GM23338 (cell line): ENCODE results near the gene MRRF. TPM values are rescaled to one million over a fixed set of nuclear protein-coding genes. Genes with fewer than 3 reads are reported as not detected.
A peak's percentile ranks its signal among the peaks of the same experiment; 100 is the strongest.

ENCODE experiments used
- ATAC-seq: fragments of 200-7000 bp; cut with Tn5 transposase; 3 replicates; pipeline ENCODE4 v1.9.1; 2020
- DNase-seq: peaks from one replicate; pipeline ENCODE4 v3.0.0-alpha.2; 2015; ENCODE audit warnings: low spot score
- H2AFZ ChIP-seq: fragments of 200-600 bp; sonication (generic); 2 replicates; pipeline ENCODE4 v1.8.0; 2016; ENCODE audit warnings: antibody characterized with exemption, mild to moderate bottlenecking, moderate library complexity
- H3F3A ChIP-seq: fragments of 200-600 bp; sonication (generic); replicated peaks from 2 replicates; pipeline ENCODE4 v1.8.0; 2017; ENCODE audit warnings: antibody characterized with exemption, mixed run types, low read depth
- H3K27ac ChIP-seq: fragments of 200-600 bp; sonication (generic); 2 replicates; pipeline ENCODE4 v1.6.1; 2016; ENCODE audit warnings: low read depth
- H3K27me3 ChIP-seq: fragments of 200-600 bp; sonication (generic); 2 replicates; pipeline ENCODE4 v1.8.0; 2016; ENCODE audit warnings: mild to moderate bottlenecking, mixed run types, moderate library complexity; ENCODE audit not compliant: insufficient read depth
- H3K36me3 ChIP-seq: fragments of 200-600 bp; sonication (generic); 2 replicates; pipeline ENCODE4 v1.8.0; 2016; ENCODE audit warnings: mild to moderate bottlenecking; ENCODE audit not compliant: insufficient read depth
- H3K4me1 ChIP-seq: fragments of 200-600 bp; sonication (generic); 2 replicates; pipeline ENCODE4 v1.8.0; 2016; ENCODE audit warnings: mild to moderate bottlenecking, moderate library complexity; ENCODE audit not compliant: insufficient read depth
- H3K4me2 ChIP-seq: fragments of 200-600 bp; sonication (generic); 2 replicates; pipeline ENCODE4 v1.7.1; 2017; ENCODE audit warnings: mixed run types
- H3K4me3 ChIP-seq: fragments of 200-600 bp; sonication (generic); 2 replicates; pipeline ENCODE4 v1.6.1; 2016; ENCODE audit warnings: mixed run types
- H3K79me2 ChIP-seq: fragments of 200-600 bp; sonication (generic); replicated peaks from 2 replicates; pipeline ENCODE4 v1.8.0; 2017; ENCODE audit warnings: mild to moderate bottlenecking; ENCODE audit not compliant: insufficient read depth
- H3K9me2 ChIP-seq: fragments of 200-600 bp; sonication (generic); 2 replicates; pipeline ENCODE4 v1.8.0; 2017; ENCODE audit not compliant: insufficient read depth
- H4K20me1 ChIP-seq: fragments of 200-600 bp; sonication (generic); replicated peaks from 2 replicates; pipeline ENCODE4 v1.8.0; 2017; ENCODE audit warnings: mild to moderate bottlenecking; ENCODE audit not compliant: insufficient read depth
- H3K27ac Mint-ChIP-seq: 2 replicates; pipeline ENCODE4 v1.8.0; 2020; ENCODE audit warnings: inconsistent platforms, mild to moderate bottlenecking, moderate library complexity, mixed read lengths
- H3K27me3 Mint-ChIP-seq: 3 replicates; pipeline ENCODE4 v1.8.0; 2022; ENCODE audit warnings: low read depth, mild to moderate bottlenecking, moderate library complexity, mixed read lengths, inconsistent platforms; ENCODE audit not compliant: insufficient read depth, poor library complexity
- H3K36me3 Mint-ChIP-seq: 3 replicates; pipeline ENCODE4 v1.8.0; 2021; ENCODE audit warnings: low read depth, mild to moderate bottlenecking, inconsistent platforms, moderate library complexity, mixed read lengths
- H3K4me1 Mint-ChIP-seq: 3 replicates; pipeline ENCODE4 v1.8.0; 2020; ENCODE audit warnings: mild to moderate bottlenecking, inconsistent platforms, mixed read lengths
- H3K4me3 Mint-ChIP-seq: 3 replicates; pipeline ENCODE4 v1.8.0; 2021; ENCODE audit warnings: moderate library complexity, mild to moderate bottlenecking, inconsistent platforms, mixed read lengths
- H3K9me3 Mint-ChIP-seq: 3 replicates; pipeline ENCODE4 v1.8.0; 2020; ENCODE audit warnings: moderate library complexity, mild to moderate bottlenecking, inconsistent platforms, mixed read lengths
- EZH2 ChIP-seq: fragments of 200-600 bp; sonication (generic); IDR thresholded peaks from one replicate; pipeline ENCODE4 v1.8.0; 2017; ENCODE audit warnings: antibody characterized with exemption, mild to moderate bottlenecking, low read depth; ENCODE audit not compliant: unreplicated experiment
- JUNB ChIP-seq: IDR thresholded peaks from one replicate; pipeline ENCODE4 v1.6.1; 2016; ENCODE audit warnings: antibody characterized with exemption; ENCODE audit not compliant: unreplicated experiment
- polyA plus RNA-seq: library from polyadenylated mRNA; unstranded; fragments of >200 nt; fragmentation: Nextera tagmentation; extraction: Ambion mirVana; gene quantifications from 2 replicates; pipeline ENCODE4 v1.2.1, GENCODE V29; 2016
- total RNA-seq: library from RNA; depleted of rRNA; stranded (reverse); fragments of >200 nt; shearing (Covaris generic); gene quantifications from 2 replicates; pipeline ENCODE4 v1.2.3, GENCODE V29; 2014
- TF ChIP-seq, protein P1 (sequence below), 2 experiments: fragments of 200-600 bp in 1 of 2; sonication (generic) in 1 of 2; conservative IDR thresholded peaks; 2 replicates each; pipeline versions ENCODE4 v1.5.1 to v1.6.1; 2016 to 2017; ENCODE audit warnings: antibody characterized with exemption in 2 of 2, low read depth in 2 of 2, mild to moderate bottlenecking in 2 of 2, moderate library complexity in 1 of 2
- TF ChIP-seq, protein P2 (sequence below): IDR thresholded peaks from one replicate; pipeline ENCODE4 v1.6.1; 2018; ENCODE audit warnings: antibody characterized with exemption; ENCODE audit not compliant: unreplicated experiment
- TF ChIP-seq, protein P3 (sequence below): fragments of 250-450 bp; sonication (Bioruptor Pico); IDR thresholded peaks from 2 replicates; pipeline ENCODE4 v1.5.0; 2020; ENCODE audit warnings: mild to moderate bottlenecking, moderate library complexity

MRRF gene
- total and polyA plus RNA-seq, 2 experiments from 2014 or later = 27.8 to 32.7 TPM

DNA sequence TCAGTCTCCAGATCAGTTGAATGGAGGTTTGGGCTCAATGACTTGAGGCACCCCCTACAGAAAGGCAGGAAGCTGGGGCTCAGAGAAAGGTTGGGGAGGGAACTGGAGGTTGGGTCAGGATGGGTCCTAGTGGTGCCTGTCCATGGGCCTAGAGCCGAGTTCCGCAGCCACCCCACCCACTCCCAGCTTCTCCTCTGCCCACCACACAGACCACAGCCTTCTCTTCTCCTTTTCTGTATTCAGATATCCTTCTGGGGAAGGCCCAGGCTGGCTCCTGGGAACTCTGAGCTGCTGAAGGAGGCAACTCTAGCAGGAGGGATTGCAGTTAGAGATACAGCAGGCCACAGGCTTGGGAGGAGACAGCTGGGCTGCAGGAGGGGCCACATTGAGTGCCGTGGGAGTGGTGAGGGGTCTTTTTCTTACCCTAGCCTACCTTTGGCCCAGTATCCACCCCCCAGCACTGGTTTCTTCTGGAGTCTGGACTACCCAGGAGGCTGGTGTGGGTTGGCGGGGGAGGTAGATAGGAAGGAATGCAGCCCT lies 90.7 kb downstream of the MRRF start (continued):
- TF ChIP-seq, protein P1, sequence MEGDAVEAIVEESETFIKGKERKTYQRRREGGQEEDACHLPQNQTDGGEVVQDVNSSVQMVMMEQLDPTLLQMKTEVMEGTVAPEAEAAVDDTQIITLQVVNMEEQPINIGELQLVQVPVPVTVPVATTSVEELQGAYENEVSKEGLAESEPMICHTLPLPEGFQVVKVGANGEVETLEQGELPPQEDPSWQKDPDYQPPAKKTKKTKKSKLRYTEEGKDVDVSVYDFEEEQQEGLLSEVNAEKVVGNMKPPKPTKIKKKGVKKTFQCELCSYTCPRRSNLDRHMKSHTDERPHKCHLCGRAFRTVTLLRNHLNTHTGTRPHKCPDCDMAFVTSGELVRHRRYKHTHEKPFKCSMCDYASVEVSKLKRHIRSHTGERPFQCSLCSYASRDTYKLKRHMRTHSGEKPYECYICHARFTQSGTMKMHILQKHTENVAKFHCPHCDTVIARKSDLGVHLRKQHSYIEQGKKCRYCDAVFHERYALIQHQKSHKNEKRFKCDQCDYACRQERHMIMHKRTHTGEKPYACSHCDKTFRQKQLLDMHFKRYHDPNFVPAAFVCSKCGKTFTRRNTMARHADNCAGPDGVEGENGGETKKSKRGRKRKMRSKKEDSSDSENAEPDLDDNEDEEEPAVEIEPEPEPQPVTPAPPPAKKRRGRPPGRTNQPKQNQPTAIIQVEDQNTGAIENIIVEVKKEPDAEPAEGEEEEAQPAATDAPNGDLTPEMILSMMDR (conservative IDR thresholded peaks at IDR 0.05; ENCODE audit: low read depth in 2 of 2) = no peak

DNA sequence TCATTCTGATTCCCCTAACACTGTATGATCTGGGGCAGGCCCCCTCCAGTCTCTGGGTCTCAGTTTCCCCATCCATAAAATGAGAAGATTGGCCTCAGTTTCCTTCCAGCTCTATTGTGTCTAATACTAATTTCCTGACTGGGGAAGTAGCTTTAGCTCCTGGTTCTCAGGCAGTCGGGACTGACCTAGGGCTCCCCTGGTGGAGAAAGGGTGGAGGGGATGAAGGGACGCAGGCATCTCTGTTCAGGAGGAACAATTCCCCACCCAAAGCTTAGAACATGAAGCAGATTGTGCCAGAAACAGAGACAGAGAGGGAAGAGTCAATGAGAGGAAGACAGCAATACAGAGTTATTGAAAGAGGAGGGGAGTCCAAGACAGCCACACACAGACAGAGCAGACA lies 91.9 kb downstream of the MRRF start:
- Histone ChIP-seq H4K20me1 (no peaks in the 10 kb centered on the region), H3F3A (no peaks in the 10 kb centered on the region), H3K4me3 (no peak overlapping the region), H3K4me1 (no peaks in the 10 kb centered on the region), H3K4me2 (no peak overlapping the region), H3K79me2 (no peaks in the 10 kb centered on the region), H3K36me3 (no peaks in the 10 kb centered on the region), H2AFZ (peak overlapping the region; percentile 72; the same call in 1 of the 2 replicates), H3K27ac (no peak overlapping the region), H3K27me3 (no peaks in the 10 kb centered on the region), H3K9me2 (no peaks in the 10 kb centered on the region)
- peaks cover 10% of the 10 kb centered on the region for H3K27me3 Mint-ChIP-seq
- H3K4me1 Mint-ChIP-seq = no peaks in the 10 kb centered on the region
- DNase-seq (peak; percentile 71), ATAC-seq (peak; percentile 95)
- H3K27ac Mint-ChIP-seq = no peak overlapping the region
- TF ChIP-seq, protein P1 (conservative IDR thresholded peaks at IDR 0.05; ENCODE audit: low read depth in 2 of 2) = peak; percentile 63 to 79
- TF ChIP-seq JUNB (no peak), EZH2 (no peak)
- no peak overlapping the region for H3K4me3 Mint-ChIP-seq
- H3K9me3 Mint-ChIP-seq = peaks cover 11% of the 10 kb centered on the region
- peaks cover 3% of the 10 kb centered on the region; the same call in 1 of the 3 replicates for H3K36me3 Mint-ChIP-seq

DNA sequence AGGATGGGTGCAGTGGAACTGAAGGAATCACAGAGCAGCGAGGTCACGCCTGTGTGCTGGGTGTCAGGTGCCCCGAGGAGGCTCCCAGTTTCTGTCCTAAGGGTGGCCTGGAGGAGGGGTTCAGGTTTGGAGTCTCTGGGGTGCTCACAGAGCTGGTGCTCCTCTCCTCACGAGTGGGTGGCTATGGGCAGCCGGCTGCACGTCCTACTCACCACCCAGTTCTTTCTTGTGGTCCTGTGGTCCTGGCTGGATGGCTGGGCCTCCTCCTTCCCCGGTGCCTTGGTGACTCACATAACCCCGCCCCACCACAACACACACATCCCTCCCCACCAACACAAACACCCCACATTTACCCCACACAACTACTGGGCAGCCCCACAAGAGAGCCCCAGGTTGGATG lies 96.2 kb downstream of the MRRF start:
- Mint-ChIP-seq H3K9me3 (peaks cover 4% of the 10 kb centered on the region; the same call in 2 of the 3 replicates), H3K4me1 (no peaks in the 10 kb centered on the region), H3K27ac (no peak overlapping the region), H3K4me3 (no peak overlapping the region), H3K36me3 (peaks cover 3% of the 10 kb centered on the region; the same call in 1 of the 3 replicates), H3K27me3 (peaks cover 13% of the 10 kb centered on the region)
- H3K4me2 ChIP-seq = no peak overlapping the region
- H3K36me3 ChIP-seq = no peaks in the 10 kb centered on the region
- no peak overlapping the region for H3K4me3 ChIP-seq
- no peaks in the 10 kb centered on the region for H4K20me1 ChIP-seq
- H3K4me1 ChIP-seq = no peaks in the 10 kb centered on the region
- no peaks in the 10 kb centered on the region for H3K79me2 ChIP-seq
- H3K27me3 ChIP-seq = no peaks in the 10 kb centered on the region
- no peaks in the 10 kb centered on the region for H3K9me2 ChIP-seq
- no peak overlapping the region for H2AFZ ChIP-seq
- DNase-seq (no peak), ATAC-seq (no peak)
- no peaks in the 10 kb centered on the region for H3F3A ChIP-seq
- no peak overlapping the region for H3K27ac ChIP-seq
- TF ChIP-seq, protein P2, sequence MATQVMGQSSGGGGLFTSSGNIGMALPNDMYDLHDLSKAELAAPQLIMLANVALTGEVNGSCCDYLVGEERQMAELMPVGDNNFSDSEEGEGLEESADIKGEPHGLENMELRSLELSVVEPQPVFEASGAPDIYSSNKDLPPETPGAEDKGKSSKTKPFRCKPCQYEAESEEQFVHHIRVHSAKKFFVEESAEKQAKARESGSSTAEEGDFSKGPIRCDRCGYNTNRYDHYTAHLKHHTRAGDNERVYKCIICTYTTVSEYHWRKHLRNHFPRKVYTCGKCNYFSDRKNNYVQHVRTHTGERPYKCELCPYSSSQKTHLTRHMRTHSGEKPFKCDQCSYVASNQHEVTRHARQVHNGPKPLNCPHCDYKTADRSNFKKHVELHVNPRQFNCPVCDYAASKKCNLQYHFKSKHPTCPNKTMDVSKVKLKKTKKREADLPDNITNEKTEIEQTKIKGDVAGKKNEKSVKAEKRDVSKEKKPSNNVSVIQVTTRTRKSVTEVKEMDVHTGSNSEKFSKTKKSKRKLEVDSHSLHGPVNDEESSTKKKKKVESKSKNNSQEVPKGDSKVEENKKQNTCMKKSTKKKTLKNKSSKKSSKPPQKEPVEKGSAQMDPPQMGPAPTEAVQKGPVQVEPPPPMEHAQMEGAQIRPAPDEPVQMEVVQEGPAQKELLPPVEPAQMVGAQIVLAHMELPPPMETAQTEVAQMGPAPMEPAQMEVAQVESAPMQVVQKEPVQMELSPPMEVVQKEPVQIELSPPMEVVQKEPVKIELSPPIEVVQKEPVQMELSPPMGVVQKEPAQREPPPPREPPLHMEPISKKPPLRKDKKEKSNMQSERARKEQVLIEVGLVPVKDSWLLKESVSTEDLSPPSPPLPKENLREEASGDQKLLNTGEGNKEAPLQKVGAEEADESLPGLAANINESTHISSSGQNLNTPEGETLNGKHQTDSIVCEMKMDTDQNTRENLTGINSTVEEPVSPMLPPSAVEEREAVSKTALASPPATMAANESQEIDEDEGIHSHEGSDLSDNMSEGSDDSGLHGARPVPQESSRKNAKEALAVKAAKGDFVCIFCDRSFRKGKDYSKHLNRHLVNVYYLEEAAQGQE = no peak
- TF ChIP-seq, protein P3, sequence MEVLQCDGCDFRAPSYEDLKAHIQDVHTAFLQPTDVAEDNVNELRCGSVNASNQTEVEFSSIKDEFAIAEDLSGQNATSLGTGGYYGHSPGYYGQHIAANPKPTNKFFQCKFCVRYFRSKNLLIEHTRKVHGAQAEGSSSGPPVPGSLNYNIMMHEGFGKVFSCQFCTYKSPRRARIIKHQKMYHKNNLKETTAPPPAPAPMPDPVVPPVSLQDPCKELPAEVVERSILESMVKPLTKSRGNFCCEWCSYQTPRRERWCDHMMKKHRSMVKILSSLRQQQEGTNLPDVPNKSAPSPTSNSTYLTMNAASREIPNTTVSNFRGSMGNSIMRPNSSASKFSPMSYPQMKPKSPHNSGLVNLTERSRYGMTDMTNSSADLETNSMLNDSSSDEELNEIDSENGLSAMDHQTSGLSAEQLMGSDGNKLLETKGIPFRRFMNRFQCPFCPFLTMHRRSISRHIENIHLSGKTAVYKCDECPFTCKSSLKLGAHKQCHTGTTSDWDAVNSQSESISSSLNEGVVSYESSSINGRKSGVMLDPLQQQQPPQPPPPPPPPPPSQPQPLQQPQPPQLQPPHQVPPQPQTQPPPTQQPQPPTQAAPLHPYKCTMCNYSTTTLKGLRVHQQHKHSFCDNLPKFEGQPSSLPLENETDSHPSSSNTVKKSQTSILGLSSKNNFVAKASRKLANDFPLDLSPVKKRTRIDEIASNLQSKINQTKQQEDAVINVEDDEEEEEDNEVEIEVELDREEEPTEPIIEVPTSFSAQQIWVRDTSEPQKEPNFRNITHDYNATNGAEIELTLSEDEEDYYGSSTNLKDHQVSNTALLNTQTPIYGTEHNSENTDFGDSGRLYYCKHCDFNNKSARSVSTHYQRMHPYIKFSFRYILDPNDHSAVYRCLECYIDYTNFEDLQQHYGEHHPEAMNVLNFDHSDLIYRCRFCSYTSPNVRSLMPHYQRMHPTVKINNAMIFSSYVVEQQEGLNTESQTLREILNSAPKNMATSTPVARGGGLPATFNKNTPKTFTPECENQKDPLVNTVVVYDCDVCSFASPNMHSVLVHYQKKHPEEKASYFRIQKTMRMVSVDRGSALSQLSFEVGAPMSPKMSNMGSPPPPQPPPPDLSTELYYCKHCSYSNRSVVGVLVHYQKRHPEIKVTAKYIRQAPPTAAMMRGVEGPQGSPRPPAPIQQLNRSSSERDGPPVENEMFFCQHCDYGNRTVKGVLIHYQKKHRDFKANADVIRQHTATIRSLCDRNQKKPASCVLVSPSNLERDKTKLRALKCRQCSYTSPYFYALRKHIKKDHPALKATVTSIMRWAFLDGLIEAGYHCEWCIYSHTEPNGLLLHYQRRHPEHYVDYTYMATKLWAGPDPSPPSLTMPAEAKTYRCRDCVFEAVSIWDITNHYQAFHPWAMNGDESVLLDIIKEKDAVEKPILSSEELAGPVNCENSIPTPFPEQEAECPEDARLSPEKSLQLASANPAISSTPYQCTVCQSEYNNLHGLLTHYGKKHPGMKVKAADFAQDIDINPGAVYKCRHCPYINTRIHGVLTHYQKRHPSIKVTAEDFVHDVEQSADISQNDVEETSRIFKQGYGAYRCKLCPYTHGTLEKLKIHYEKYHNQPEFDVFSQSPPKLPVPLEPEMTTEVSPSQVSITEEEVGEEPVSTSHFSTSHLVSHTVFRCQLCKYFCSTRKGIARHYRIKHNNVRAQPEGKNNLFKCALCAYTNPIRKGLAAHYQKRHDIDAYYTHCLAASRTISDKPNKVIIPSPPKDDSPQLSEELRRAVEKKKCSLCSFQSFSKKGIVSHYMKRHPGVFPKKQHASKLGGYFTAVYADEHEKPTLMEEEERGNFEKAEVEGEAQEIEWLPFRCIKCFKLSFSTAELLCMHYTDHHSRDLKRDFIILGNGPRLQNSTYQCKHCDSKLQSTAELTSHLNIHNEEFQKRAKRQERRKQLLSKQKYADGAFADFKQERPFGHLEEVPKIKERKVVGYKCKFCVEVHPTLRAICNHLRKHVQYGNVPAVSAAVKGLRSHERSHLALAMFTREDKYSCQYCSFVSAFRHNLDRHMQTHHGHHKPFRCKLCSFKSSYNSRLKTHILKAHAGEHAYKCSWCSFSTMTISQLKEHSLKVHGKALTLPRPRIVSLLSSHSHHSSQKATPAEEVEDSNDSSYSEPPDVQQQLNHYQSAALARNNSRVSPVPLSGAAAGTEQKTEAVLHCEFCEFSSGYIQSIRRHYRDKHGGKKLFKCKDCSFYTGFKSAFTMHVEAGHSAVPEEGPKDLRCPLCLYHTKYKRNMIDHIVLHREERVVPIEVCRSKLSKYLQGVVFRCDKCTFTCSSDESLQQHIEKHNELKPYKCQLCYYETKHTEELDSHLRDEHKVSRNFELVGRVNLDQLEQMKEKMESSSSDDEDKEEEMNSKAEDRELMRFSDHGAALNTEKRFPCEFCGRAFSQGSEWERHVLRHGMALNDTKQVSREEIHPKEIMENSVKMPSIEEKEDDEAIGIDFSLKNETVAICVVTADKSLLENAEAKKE (CRISPR knock-in tag) = no peak
